GM18505 (cell line): ENCODE data around the gene RNF20.

Experiments
- ATAC-seq: cut with Tn5 transposase; IDR thresholded peaks from one replicate; pipeline ENCODE4 v1.9.1; 2021; ENCODE audit not compliant: unreplicated experiment
- POLR2A ChIP-seq: IDR thresholded peaks from 4 replicates; pipeline ENCODE4 v1.6.1; 2011; ENCODE audit warnings: borderline replicate concordance; ENCODE audit not compliant: insufficient read depth, insufficient read length; ENCODE audit errors: extremely low read depth

RNF20 gene, protein sequence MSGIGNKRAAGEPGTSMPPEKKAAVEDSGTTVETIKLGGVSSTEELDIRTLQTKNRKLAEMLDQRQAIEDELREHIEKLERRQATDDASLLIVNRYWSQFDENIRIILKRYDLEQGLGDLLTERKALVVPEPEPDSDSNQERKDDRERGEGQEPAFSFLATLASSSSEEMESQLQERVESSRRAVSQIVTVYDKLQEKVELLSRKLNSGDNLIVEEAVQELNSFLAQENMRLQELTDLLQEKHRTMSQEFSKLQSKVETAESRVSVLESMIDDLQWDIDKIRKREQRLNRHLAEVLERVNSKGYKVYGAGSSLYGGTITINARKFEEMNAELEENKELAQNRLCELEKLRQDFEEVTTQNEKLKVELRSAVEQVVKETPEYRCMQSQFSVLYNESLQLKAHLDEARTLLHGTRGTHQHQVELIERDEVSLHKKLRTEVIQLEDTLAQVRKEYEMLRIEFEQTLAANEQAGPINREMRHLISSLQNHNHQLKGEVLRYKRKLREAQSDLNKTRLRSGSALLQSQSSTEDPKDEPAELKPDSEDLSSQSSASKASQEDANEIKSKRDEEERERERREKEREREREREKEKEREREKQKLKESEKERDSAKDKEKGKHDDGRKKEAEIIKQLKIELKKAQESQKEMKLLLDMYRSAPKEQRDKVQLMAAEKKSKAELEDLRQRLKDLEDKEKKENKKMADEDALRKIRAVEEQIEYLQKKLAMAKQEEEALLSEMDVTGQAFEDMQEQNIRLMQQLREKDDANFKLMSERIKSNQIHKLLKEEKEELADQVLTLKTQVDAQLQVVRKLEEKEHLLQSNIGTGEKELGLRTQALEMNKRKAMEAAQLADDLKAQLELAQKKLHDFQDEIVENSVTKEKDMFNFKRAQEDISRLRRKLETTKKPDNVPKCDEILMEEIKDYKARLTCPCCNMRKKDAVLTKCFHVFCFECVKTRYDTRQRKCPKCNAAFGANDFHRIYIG

GRCh38 chr9:101533334-101534204, at the start of gene RNF20:
TSS of gene RNF20 (plus strand) at chr9:101533853. CDS start at chr9:101535424, 1,571 bp downstream.
- peak; percentile 63 for TF ChIP-seq POLR2A

GRCh38 chr9:101484046-101484445, 49.6 kb upstream of the RNF20 start:
- no peak for TF ChIP-seq POLR2A
- ATAC-seq: no peak

More at GRCh38 chr9:101533334-101534204, at the start of gene RNF20:
- ATAC-seq: peak; percentile 98

- TF ChIP-seq POLR2A: no peak
- no peak for ATAC-seq
These were observed 47.5 kb upstream of the RNF20 start for GRCh38 chr9:101485924-101486692.

DNA sequence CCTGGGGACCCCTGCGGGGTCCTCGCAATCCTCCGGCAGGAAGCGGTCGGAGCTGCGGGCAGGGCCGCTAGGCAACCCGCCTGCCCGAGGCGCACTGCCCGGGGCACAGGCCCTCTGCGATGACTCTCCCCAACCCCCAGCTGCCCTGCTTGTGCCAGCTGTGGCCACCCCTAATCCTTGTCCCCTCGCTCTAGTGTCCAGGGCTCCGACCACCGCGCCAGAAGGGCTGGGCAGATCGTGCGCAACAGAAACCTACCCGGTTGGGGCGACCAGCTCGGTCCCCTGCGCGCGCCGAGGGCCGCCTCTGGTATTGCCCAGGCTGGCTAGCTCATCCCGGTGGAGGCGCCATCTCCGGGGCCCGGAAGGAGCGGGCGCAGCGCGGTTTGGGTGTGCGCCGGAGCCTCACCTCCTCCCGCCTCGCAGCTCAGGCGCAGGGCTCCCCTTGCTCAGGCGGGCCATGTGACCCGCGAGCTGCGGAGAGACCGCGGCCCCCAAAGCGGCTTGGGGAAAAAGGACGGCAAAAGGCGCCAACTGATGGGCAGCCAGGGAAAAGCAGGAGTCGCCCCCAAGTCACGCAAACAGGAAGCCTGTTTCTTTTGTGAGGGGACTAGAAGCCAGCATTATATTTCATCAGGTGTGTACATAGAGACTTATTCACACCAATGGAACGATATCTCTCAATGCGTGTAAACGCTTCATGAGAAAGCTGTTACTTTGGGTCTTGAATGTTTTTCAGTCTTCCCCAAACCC, 46.8 kb upstream of the RNF20 start:
- ATAC-seq: no peak

GRCh38 chr9:101487443-101487840, 46.2 kb upstream of the RNF20 start:
- no peak for TF ChIP-seq POLR2A

More for the DNA sequence above, 46.8 kb upstream of the RNF20 start:
- TF ChIP-seq POLR2A: no peak

DNA sequence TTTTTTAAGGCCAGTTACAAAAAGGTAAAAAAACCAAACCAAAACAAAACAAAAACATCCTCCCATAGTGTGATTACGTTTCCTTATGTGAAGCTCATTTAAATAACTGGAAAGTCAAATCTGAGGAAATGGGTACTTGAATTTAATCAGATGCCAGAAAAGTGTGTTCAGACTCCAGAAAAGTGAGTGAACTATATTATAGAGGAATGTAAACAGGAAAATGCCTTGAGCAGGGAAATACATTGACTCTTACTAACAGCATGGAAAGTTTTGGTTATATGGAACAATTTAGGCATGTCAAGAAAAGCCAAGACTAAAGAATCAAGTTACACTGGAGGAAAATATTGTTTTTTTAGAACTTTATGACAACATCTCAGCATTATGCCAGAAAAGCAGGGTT, 37.8 kb upstream of the RNF20 start:
- no peak for ATAC-seq
- TF ChIP-seq POLR2A: no peak

More at GRCh38 chr9:101487443-101487840, 46.2 kb upstream of the RNF20 start:
- no peak for ATAC-seq

- TF ChIP-seq POLR2A: no peak
- ATAC-seq: no peak
These were observed 35.3 kb upstream of the RNF20 start for GRCh38 chr9:101498323-101498722.

DNA sequence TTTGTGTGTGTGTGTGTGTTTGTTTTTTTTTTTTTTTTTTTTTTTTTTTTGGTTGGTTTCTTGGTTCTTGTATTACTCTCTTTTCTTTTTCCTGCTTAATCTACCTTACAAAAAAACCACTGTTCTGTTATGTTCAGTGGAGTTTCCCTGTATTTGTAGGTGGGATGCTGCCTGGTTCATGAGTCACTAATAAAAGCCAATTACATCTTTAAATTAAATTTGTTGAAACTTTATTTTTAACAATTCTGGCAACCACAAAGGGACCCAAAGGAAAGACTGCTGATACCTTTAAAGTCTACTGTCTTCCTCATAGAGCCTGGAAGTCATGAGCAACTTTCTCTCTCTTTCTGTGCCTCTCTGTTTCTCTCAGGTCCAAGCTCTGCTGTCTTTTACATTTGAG, 29.5 kb upstream of the RNF20 start:
- ATAC-seq: no peak
- no peak for TF ChIP-seq POLR2A

DNA sequence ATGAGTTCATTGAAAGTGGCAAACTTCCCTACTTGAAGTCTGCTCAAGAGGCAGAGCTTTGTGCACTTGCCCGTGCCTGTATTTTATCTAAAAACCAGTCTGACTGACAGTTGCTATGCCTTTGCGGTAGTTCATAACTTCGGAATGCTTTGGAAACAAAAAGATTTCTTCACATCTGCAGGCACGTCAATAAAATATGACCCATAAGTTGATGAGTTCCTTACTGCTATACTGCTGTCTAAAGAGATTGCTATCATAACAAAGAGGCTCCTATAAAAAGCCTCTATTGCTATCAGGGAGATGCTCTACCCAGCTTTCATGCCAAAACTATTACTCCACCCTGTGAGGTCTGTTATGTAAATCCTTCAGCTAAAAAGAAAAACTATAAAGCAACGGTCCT, 25.4 kb upstream of the RNF20 start:
- ATAC-seq: no peak
- no peak for TF ChIP-seq POLR2A

DNA sequence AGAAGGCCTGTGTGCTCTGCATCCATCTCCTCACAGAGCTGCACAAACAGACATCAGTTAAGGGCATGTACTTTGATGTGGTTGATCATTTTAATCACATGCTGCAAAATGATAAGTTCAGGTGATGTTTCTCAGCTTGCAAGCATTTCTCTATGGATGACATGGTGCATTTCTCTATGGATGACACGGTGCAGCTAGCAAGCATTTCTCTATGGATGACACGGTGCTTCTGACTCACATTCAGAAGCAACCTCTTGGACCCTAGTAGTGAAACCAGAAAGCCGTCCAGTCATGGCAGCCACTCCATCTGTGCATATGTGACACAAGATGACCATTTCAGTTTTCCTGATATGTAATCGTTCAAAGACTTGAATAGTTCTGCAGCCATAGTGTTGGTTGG, 24.1 kb upstream of the RNF20 start:
- no peak for TF ChIP-seq POLR2A
- no peak for ATAC-seq

DNA sequence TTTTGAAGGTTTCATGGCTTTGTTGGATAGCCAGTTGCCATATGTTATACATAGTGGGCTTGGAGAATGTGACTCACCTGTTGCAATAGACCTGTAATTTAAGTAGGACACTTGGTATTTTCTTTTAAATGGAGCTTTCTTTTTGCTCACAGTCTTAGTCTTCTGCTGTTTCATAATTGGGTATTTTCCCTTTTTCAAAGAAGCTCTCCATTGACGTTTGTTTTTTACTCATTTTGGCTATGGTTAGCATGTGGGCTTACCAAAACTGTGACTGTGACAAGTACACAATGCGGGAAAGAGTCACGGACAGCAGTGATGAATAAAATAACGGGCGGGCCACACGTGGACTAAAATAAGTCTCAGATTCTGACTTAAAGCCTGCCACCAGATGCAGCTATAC, 23.2 kb upstream of the RNF20 start:
- TF ChIP-seq POLR2A: no peak
- ATAC-seq: no peak
